Ishikawa (cell line): ENCODE results near the gene UBN1.

Experiments used
- ZBTB7A ChIP-seq: IDR thresholded peaks from 2 replicates; pipeline ENCODE4 v1.6.1; 2012; ENCODE audit warnings: low read depth
- TF ChIP-seq, protein P1 (sequence below): IDR thresholded peaks from 2 replicates; pipeline ENCODE4 v1.6.1; 2012

DNA sequence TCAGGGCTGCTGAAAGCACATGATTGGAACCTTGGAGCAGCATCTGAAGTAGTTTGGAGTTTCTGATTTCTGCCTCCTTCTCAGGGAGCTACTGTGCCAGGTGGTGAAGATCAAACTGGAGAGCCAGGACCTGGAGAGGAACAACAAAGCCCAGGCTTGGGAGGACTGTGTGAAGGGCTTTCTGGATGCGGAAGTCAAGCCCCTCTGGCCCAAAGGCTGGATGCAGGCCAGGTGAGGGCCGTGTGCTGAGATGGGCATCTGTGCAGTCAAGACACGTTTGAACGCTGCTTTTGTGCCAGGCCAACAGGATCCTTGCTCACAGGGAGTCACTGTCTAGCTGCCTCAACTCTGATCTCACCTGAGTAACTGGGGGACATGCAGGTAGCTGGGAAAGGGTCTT lies 23.8 kb downstream of the UBN1 start:
- TF ChIP-seq, protein P1, sequence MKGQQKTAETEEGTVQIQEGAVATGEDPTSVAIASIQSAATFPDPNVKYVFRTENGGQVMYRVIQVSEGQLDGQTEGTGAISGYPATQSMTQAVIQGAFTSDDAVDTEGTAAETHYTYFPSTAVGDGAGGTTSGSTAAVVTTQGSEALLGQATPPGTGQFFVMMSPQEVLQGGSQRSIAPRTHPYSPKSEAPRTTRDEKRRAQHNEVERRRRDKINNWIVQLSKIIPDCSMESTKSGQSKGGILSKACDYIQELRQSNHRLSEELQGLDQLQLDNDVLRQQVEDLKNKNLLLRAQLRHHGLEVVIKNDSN = no peak
- TF ChIP-seq ZBTB7A = no peak
